Chondrocyte (in vitro differentiated cells): ENCODE results near the gene USP3. TPM values are rescaled to one million over a fixed set of nuclear protein-coding genes. Genes with fewer than 3 reads are reported as not detected.

Experiments
- DNase-seq: peaks from one replicate; pipeline ENCODE4 v3.0.0; 2021; ENCODE audit warnings: mixed read lengths, low spot score
- H3K27ac Mint-ChIP-seq: one replicate; pipeline ENCODE4 v1.8.0; 2021; ENCODE audit warnings: mild to moderate bottlenecking, moderate library complexity, mixed read lengths; ENCODE audit not compliant: unreplicated experiment
- H3K27me3 Mint-ChIP-seq: 2 replicates; pipeline ENCODE4 v1.8.0; 2021; ENCODE audit warnings: low read depth, mixed read lengths
- H3K36me3 Mint-ChIP-seq: 2 replicates; pipeline ENCODE4 v1.8.0; 2021; ENCODE audit warnings: low read depth, mixed read lengths
- H3K4me1 Mint-ChIP-seq: 2 replicates; pipeline ENCODE4 v1.8.0; 2021; ENCODE audit warnings: low read depth, mild to moderate bottlenecking, mixed read lengths
- H3K4me3 Mint-ChIP-seq: one replicate; pipeline ENCODE4 v1.8.0; 2021; ENCODE audit warnings: mild to moderate bottlenecking, moderate library complexity, mixed read lengths; ENCODE audit not compliant: unreplicated experiment
- H3K9me3 Mint-ChIP-seq: 2 replicates; pipeline ENCODE4 v1.8.0; 2021; ENCODE audit warnings: low read depth, mixed read lengths
- total RNA-seq: library from RNA; stranded (reverse); gene quantifications from 3 replicates; pipeline ENCODE4 v1.2.1, GENCODE V29; 2021
- TF ChIP-seq, protein P1 (sequence below): fragments of 200-600 bp; sonication (generic); IDR thresholded peaks from 2 replicates; pipeline ENCODE4 v1.5.0; 2021; ENCODE audit warnings: antibody characterized with exemption, mild to moderate bottlenecking, moderate library complexity

USP3 gene
- total RNA-seq, 1 donor from 2014 or later = 27.6 TPM

DNA sequence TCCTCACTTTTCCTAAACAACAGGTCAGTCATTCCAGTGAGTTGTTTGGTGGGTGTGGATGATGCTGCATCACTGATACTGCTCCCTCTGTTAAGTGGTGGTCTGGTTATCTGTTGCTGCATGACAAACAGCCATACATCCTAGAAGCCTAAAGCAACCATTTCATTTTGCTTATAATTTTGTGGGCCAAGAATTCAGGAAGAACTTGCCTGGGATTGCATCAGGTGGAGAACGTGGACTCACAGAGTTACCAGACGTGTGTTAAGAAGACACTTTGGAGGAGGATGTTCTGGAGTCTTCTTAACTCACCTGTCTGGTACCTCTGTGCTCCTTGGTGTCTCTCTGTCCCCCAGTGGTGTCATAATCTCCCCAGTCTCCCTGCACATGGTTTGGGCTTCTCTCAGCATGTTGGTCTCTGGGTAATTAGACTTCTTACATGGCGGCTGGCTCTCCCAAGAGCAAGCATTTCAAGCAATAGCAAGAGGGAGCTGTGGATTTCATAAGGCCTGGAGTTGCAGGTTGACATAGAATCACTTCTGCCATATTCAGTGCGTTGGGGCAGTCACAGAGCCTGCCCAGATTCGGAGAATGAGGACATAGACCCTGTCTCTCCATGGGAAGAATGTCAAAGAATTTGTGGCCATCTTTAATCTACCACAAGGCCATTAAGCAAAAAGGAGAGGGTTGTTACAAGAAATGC lies 20.1 kb downstream of the USP3 start:
- H3K4me1 Mint-ChIP-seq = peaks cover 69% of the 10 kb centered on the region
- no peaks in the 10 kb centered on the region for H3K9me3 Mint-ChIP-seq
- H3K4me3 Mint-ChIP-seq = no peak overlapping the region
- H3K27me3 Mint-ChIP-seq = no peaks in the 10 kb centered on the region
- H3K27ac Mint-ChIP-seq = peak overlapping the region; percentile 83
- no peaks in the 10 kb centered on the region for H3K36me3 Mint-ChIP-seq
- no peak for DNase-seq
- TF ChIP-seq, protein P1, sequence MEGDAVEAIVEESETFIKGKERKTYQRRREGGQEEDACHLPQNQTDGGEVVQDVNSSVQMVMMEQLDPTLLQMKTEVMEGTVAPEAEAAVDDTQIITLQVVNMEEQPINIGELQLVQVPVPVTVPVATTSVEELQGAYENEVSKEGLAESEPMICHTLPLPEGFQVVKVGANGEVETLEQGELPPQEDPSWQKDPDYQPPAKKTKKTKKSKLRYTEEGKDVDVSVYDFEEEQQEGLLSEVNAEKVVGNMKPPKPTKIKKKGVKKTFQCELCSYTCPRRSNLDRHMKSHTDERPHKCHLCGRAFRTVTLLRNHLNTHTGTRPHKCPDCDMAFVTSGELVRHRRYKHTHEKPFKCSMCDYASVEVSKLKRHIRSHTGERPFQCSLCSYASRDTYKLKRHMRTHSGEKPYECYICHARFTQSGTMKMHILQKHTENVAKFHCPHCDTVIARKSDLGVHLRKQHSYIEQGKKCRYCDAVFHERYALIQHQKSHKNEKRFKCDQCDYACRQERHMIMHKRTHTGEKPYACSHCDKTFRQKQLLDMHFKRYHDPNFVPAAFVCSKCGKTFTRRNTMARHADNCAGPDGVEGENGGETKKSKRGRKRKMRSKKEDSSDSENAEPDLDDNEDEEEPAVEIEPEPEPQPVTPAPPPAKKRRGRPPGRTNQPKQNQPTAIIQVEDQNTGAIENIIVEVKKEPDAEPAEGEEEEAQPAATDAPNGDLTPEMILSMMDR = no peak

DNA sequence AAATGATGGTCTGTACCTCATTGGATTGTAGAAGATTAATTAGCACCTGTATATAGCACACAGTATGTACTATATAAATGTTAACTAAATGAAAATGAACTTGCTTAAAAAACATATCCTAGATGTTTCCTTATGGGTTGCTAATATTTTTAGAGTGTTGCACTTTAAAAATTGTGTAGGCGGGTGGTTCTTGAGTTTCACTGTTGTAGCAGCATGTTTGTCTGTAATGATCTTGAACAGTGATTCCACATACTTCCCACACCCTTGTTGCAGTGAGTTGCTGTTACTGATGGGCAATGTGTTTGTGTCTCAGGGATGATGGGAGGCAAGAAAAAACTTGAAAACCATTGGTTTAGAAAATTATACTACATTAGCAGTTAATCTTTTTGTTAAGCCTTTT lies 22.0 kb downstream of the USP3 start:
- no peaks in the 10 kb centered on the region for H3K27me3 Mint-ChIP-seq
- no peaks in the 10 kb centered on the region for H3K9me3 Mint-ChIP-seq
- H3K4me1 Mint-ChIP-seq = peaks cover 64% of the 10 kb centered on the region
- no peak overlapping the region for H3K4me3 Mint-ChIP-seq
- DNase-seq = no peak
- H3K27ac Mint-ChIP-seq = no peak overlapping the region
- TF ChIP-seq, protein P1 = no peak
- H3K36me3 Mint-ChIP-seq = no peaks in the 10 kb centered on the region

DNA sequence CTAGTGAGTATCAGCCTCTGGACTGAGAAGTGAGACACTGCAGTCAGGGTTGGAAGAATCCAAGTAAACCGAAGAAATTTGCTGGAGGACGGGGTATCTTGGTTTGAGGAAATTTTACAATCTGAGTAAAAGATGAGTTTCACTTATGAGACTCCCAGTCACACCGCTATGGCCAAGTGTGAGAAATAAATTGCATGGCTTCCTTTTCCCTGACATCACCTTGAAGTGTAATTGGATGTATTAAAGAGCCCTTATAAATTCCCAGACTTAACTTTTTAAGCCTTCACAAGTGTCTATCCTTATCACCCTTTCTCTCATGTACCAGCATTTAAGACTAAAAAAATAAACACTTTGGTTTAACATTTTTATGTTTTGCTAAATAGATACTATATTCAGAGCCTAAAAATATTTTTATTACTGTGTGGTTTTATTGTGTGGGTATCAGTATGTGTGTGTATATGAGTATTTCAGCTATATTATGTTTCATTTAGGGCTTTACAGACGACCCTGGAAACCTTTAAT lies 23.8 kb downstream of the USP3 start:
- H3K27ac Mint-ChIP-seq = no peak overlapping the region
- H3K36me3 Mint-ChIP-seq = no peaks in the 10 kb centered on the region
- H3K4me1 Mint-ChIP-seq = peaks cover 46% of the 10 kb centered on the region
- no peak overlapping the region for H3K4me3 Mint-ChIP-seq
- no peaks in the 10 kb centered on the region for H3K9me3 Mint-ChIP-seq
- H3K27me3 Mint-ChIP-seq = no peaks in the 10 kb centered on the region
- TF ChIP-seq, protein P1 = no peak
- DNase-seq = no peak

DNA sequence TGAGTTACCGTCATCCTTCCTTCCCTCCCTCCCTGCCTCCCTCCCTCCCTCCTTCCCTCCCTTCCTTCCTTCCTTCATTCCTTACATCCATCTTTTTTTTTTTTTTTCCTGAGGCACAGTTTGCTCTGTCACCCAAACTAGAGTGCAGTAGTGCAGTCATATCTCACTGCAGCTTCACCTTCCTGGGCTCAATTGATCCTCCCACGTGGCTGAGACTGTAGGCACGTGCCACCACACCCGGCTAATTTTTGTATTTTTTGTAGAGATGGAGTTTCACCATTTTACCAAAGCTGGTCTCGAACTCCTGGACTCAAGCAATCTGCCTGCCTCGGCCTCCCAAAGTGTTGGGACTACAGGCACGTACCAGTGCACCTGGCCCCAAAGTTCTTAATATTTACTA lies 25.8 kb downstream of the USP3 start:
- no peak overlapping the region for H3K27ac Mint-ChIP-seq

DNA sequence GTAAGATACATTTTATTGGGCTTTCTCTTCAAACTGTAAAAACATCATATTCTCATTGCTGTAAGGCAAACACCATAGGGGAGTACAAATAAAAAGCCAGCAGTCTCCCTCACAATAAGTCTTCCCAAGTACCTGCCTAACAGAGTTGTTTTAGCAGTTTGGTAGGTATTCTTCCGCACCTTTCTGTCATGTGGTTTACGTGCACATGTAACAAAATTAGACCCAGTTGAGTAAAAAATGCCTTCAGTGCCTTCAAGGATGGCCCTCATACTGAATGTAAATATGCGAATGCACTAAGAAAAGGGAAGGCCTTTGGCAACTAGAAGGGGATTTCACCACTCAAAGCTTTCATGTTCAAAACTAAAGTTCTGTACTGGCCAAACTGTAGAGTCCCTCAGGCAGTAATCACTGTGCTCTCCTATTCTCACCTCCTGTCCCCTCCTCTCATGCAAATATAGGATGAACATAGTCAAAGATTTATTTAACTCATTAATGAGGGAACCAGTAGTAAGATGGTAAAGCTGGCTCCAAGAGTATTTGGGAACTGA lies 26.4 kb downstream of the USP3 start:
- H3K36me3 Mint-ChIP-seq = no peaks in the 10 kb centered on the region
- no peaks in the 10 kb centered on the region for H3K9me3 Mint-ChIP-seq
- DNase-seq = no peak
- no peak overlapping the region for H3K27ac Mint-ChIP-seq
- TF ChIP-seq, protein P1 = no peak
- no peak overlapping the region for H3K4me3 Mint-ChIP-seq
- H3K4me1 Mint-ChIP-seq = peaks cover 24% of the 10 kb centered on the region
- no peaks in the 10 kb centered on the region for H3K27me3 Mint-ChIP-seq

More for the DNA sequence above, 25.8 kb downstream of the USP3 start:
- no peak for DNase-seq
- H3K27me3 Mint-ChIP-seq = no peaks in the 10 kb centered on the region
- no peak overlapping the region for H3K4me3 Mint-ChIP-seq
- H3K4me1 Mint-ChIP-seq = peaks cover 27% of the 10 kb centered on the region
- H3K9me3 Mint-ChIP-seq = no peaks in the 10 kb centered on the region
- TF ChIP-seq, protein P1 = no peak
- H3K36me3 Mint-ChIP-seq = no peaks in the 10 kb centered on the region
